Measurements from ENCODE around the gene CPNE4.

DNA sequence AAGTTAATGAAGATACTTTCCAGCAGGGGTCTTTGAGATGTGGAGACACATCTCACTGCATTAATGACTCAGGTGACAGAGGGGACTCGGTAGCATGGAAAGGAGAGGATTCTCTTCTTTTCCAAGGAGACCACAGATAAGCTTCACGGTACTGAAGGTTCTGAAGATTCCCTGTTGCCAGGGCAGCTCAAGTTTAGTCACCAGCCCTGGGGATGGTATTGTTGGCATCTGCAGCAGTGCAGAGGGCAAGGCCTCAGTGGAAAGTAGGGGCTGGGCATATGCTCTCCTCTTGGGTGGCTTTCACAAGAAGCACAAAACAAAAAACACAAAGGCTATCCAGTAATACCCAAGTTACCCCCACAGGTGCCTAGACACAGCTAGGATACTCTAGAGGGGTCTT lies 494.0 kb downstream of the CPNE4 start:
- no peak for TF ChIP-seq POLR2A (IDR thresholded peaks at IDR 0.05; ENCODE audit: low read length)
- no peak for TF ChIP-seq GATA1 (IDR thresholded peaks at IDR 0.05; ENCODE audit: low read depth, low read length)

Measured in erythroblast (primary cell).